ENCODE measurements around the gene CCND3.

DNA sequence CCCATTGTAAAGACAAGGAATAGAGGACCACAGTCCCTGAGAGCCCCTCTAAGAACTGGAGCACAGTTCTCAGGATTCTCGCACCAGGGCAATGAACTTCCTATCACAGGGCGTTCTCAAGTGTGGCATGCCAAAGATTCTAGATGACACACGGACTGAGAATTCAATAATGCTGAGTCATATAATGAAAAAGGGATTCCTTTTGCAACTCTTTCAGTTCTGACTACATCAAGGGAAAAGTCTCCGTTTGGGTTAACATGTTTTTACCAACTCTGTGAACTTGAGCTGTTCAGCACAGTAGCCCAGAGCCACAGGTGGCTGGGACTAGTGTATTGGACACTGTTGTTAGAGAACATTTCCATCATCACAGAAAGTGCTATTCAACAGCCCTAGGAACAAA lies 24.1 kb downstream of the CCND3 start:
- TF ChIP-seq, protein P1, sequence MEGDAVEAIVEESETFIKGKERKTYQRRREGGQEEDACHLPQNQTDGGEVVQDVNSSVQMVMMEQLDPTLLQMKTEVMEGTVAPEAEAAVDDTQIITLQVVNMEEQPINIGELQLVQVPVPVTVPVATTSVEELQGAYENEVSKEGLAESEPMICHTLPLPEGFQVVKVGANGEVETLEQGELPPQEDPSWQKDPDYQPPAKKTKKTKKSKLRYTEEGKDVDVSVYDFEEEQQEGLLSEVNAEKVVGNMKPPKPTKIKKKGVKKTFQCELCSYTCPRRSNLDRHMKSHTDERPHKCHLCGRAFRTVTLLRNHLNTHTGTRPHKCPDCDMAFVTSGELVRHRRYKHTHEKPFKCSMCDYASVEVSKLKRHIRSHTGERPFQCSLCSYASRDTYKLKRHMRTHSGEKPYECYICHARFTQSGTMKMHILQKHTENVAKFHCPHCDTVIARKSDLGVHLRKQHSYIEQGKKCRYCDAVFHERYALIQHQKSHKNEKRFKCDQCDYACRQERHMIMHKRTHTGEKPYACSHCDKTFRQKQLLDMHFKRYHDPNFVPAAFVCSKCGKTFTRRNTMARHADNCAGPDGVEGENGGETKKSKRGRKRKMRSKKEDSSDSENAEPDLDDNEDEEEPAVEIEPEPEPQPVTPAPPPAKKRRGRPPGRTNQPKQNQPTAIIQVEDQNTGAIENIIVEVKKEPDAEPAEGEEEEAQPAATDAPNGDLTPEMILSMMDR (conservative IDR thresholded peaks at IDR 0.05) = no peak
- no peak for TF ChIP-seq EZH2 (IDR thresholded peaks at IDR 0.05; ENCODE audit: low read depth)
